CD14-positive monocyte (primary cell): ENCODE measurements around the gene VTI1A. TPM values are rescaled to one million over a fixed set of nuclear protein-coding genes. Genes with fewer than 3 reads are reported as not detected.

Experiments
- DNase-seq, 3 donors: peaks; one replicate each; pipeline ENCODE4 v3.0.0-alpha.2; 2011 to 2022
- H2AFZ ChIP-seq: 2 replicates; pipeline ENCODE4 v1.6.0; 2012; ENCODE audit warnings: mild to moderate bottlenecking, low read depth, low read length, inconsistent platforms; ENCODE audit not compliant: insufficient read depth, poor library complexity, severe bottlenecking
- H3K27ac ChIP-seq, 2 donors: 1 replicate in 1 of 2; 2 replicates in 1 of 2; pipeline ENCODE4 v1.5.1; 2012 to 2013; ENCODE audit warnings: low read length in 2 of 2, control low read depth in 1 of 2, inconsistent platforms in 1 of 2, low read depth in 1 of 2, mild to moderate bottlenecking in 1 of 2
- H3K27me3 ChIP-seq, 2 donors: one replicate each; pipeline versions ENCODE4 v1.6.0 to v1.6.1; 2011 to 2013; ENCODE audit warnings: low read length in 2 of 2; ENCODE audit not compliant: control insufficient read depth in 2 of 2, insufficient read depth in 2 of 2
- H3K36me3 ChIP-seq, 2 donors: replicated peaks in 1 of 2; 1 replicate in 1 of 2; 2 replicates in 1 of 2; pipeline versions ENCODE4 v1.5.1 to v1.6.1; 2012 to 2013; ENCODE audit warnings: low read length in 2 of 2, control low read depth in 1 of 2, inconsistent platforms in 1 of 2, mild to moderate bottlenecking in 1 of 2; ENCODE audit not compliant: insufficient read depth in 2 of 2, control insufficient read depth in 1 of 2
- H3K4me1 ChIP-seq, 2 donors: 1 replicate in 1 of 2; 2 replicates in 1 of 2; pipeline versions ENCODE4 v1.5.1 to v1.6.1; 2012 to 2013; ENCODE audit warnings: low read length in 2 of 2, control low read depth in 1 of 2, inconsistent platforms in 1 of 2, mild to moderate bottlenecking in 1 of 2, moderate library complexity in 1 of 2; ENCODE audit not compliant: insufficient read depth in 2 of 2, control insufficient read depth in 1 of 2
- H3K4me2 ChIP-seq: replicated peaks from 2 replicates; pipeline ENCODE3; 2012; ENCODE audit warnings: low read length, moderate library complexity, mild to moderate bottlenecking; ENCODE audit not compliant: poor library complexity, severe bottlenecking; ENCODE audit errors: extremely low read depth
- H3K4me3 ChIP-seq, 3 experiments: fragments of 200-600 bp in 1 of 3; sonication (generic) in 1 of 3; replicated peaks in 1 of 3; 1 replicate in 2 of 3; 2 replicates in 1 of 3; pipeline ENCODE4 v1.5.1; 2011 to 2013; ENCODE audit warnings: low read length in 3 of 3, mild to moderate bottlenecking in 3 of 3, control low read depth in 2 of 3, low read depth in 2 of 3, inconsistent platforms in 1 of 3, moderate library complexity in 1 of 3
- H3K79me2 ChIP-seq: 2 replicates; pipeline ENCODE4 v1.6.0; 2012; ENCODE audit warnings: mild to moderate bottlenecking, control low read depth, inconsistent platforms, low read length, moderate library complexity; ENCODE audit not compliant: insufficient read depth
- H3K9ac ChIP-seq: 2 replicates; pipeline ENCODE4 v1.6.0; 2017; ENCODE audit warnings: low read length, mild to moderate bottlenecking; ENCODE audit not compliant: insufficient read depth, poor library complexity, severe bottlenecking
- H3K9me3 ChIP-seq, 2 donors: replicated peaks in 1 of 2; 1 replicate in 1 of 2; 2 replicates in 1 of 2; pipeline versions ENCODE4 v1.5.1 to v1.6.1; 2012 to 2013; ENCODE audit warnings: low read length in 2 of 2, control low read depth in 1 of 2; ENCODE audit not compliant: control insufficient read depth in 1 of 2, insufficient read depth in 1 of 2
- H4K20me1 ChIP-seq: 2 replicates; pipeline ENCODE4 v1.6.0; 2012; ENCODE audit warnings: mild to moderate bottlenecking, low read length, control low read depth, moderate library complexity; ENCODE audit not compliant: insufficient read depth
- H3K27ac Mint-ChIP-seq, 7 donors: one replicate each; pipeline ENCODE4 v1.8.0; 2020; ENCODE audit warnings: mild to moderate bottlenecking in 7 of 7, mixed read lengths in 7 of 7, moderate library complexity in 6 of 7, inconsistent platforms in 2 of 7
- H3K27me3 Mint-ChIP-seq, 3 donors: one replicate each; pipeline ENCODE4 v1.8.0; 2021 to 2022; ENCODE audit warnings: low read depth in 3 of 3, mild to moderate bottlenecking in 3 of 3, mixed read lengths in 3 of 3, moderate library complexity in 3 of 3, inconsistent platforms in 1 of 3
- H3K36me3 Mint-ChIP-seq, 2 donors: one replicate each; pipeline ENCODE4 v1.8.0; 2020; ENCODE audit warnings: mixed read lengths in 2 of 2, inconsistent platforms in 1 of 2, mild to moderate bottlenecking in 1 of 2
- H3K4me1 Mint-ChIP-seq: one replicate; pipeline ENCODE4 v1.8.0; 2020; ENCODE audit warnings: mild to moderate bottlenecking, mixed read lengths
- H3K4me3 Mint-ChIP-seq, 2 donors: one replicate each; pipeline ENCODE4 v1.8.0; 2020; ENCODE audit warnings: mild to moderate bottlenecking in 2 of 2, mixed read lengths in 2 of 2, moderate library complexity in 1 of 2
- H3K9me3 Mint-ChIP-seq, 7 donors: one replicate each; pipeline ENCODE4 v1.8.0; 2020 to 2022; ENCODE audit warnings: mixed read lengths in 7 of 7, mild to moderate bottlenecking in 6 of 7, moderate library complexity in 6 of 7, inconsistent platforms in 2 of 7
- WGBS: methylation state at CpG from one replicate; pipeline ENCODE4 v1.1.5; 2013; ENCODE audit warnings: missing lambda C conversion rate; ENCODE audit not compliant: insufficient coverage; 5-methylcytosine and 5-hydroxymethylcytosine counted together
- intact Hi-C, 2 donors: fragments of 100-400 bp; cut with micrococcal nuclease; formaldehyde crosslinking; loops; one replicate each; pipeline versions ENCODE4 v1.15.0 to v1.15.1; 2023
- polyA plus RNA-seq, 3 donors: library from polyadenylated mRNA; depleted of rRNA in 1 of 3; unstranded in 2 of 3; stranded (reverse) in 1 of 3; fragments of 300-500 nt in 2 of 3; fragments of >200 nt in 1 of 3; fragmentation: Illumina TruSeq in 2 of 3; gene quantifications; 1 replicate in 2 of 3; 2 replicates in 1 of 3; pipeline ENCODE4 v1.2.3, GENCODE V29; 2012 to 2021
- TF ChIP-seq, protein P1 (sequence below): fragments of 200-600 bp; IDR thresholded peaks from one replicate; pipeline ENCODE4 v1.8.0; 2022; ENCODE audit warnings: antibody characterized with exemption, mild to moderate bottlenecking

The VTI1A gene
- polyA plus RNA-seq, 3 donors, result 23.6 to 25.4 (median 24.1) TPM

DNA sequence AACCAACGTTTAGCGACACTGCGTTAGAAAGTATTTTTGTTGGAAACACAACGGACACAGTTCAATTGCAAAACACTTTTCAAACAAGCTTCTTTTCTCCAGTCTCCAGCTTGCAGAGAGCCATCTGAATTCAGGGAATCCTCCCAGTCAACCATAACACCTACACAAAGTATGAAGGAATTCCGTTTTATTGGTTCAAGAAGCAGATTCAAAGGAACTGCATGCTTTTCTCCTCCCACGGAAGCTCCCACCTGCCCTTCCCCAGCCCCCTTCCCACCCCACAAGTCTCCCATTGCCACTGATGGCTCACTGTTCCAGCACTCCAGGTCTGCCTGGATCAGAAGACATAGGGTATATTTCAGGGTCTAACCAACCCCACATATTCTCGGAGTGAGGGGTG lies 312.5 kb downstream of the VTI1A start:
- Histone ChIP-seq H3K9me3 (no peaks in the 10 kb centered on the region), H3K27me3 (no peaks in the 10 kb centered on the region), H3K4me2 (no peak overlapping the region), H3K79me2 (no peaks in the 10 kb centered on the region), H3K27ac (no peak overlapping the region), H3K36me3 (no peaks in the 10 kb centered on the region), H2AFZ (no peak overlapping the region), H4K20me1 (no peaks in the 10 kb centered on the region), H3K9ac (no peak overlapping the region), H3K4me3 (no peak overlapping the region), H3K4me1 (peaks cover under 1 to 1% of the 10 kb centered on the region in 2 donors)
- intact Hi-C loops, result no loop called here
- Mint-ChIP-seq H3K27ac (no peak overlapping the region), H3K9me3 (no peaks in the 10 kb centered on the region), H3K27me3 (no peaks in the 10 kb centered on the region), H3K4me1 (peaks cover 3% of the 10 kb centered on the region), H3K4me3 (no peak overlapping the region), H3K36me3 (peaks cover 16 to 21% of the 10 kb centered on the region in 2 donors)
- TF ChIP-seq, protein P1, sequence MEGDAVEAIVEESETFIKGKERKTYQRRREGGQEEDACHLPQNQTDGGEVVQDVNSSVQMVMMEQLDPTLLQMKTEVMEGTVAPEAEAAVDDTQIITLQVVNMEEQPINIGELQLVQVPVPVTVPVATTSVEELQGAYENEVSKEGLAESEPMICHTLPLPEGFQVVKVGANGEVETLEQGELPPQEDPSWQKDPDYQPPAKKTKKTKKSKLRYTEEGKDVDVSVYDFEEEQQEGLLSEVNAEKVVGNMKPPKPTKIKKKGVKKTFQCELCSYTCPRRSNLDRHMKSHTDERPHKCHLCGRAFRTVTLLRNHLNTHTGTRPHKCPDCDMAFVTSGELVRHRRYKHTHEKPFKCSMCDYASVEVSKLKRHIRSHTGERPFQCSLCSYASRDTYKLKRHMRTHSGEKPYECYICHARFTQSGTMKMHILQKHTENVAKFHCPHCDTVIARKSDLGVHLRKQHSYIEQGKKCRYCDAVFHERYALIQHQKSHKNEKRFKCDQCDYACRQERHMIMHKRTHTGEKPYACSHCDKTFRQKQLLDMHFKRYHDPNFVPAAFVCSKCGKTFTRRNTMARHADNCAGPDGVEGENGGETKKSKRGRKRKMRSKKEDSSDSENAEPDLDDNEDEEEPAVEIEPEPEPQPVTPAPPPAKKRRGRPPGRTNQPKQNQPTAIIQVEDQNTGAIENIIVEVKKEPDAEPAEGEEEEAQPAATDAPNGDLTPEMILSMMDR, result no peak
- WGBS, result 97% methylated on average over 5 of the region's 7 CpGs
- no peak for DNase-seq

DNA sequence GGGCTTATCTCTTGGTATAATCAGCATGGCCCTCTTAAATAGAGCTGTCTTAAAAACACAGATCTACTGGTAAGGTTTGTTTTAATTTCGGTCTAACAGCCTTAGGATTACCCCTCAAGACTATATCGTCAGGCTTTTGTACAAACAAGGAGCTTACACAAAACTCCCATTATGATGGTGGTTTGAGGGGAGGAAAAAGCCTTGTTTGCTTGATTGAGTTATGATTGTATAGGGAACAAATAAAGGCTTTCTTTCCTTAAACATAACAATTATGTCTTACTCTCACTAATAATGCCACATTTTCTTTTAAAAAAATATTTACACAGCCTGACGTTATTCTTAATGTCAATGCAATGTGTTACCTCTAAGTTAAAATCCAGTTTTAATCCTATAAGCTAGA lies 314.2 kb downstream of the VTI1A start:
- Histone ChIP-seq H2AFZ (no peak overlapping the region), H3K36me3 (no peaks in the 10 kb centered on the region), H3K79me2 (no peaks in the 10 kb centered on the region), H3K9ac (no peak overlapping the region), H3K9me3 (no peaks in the 10 kb centered on the region), H3K4me2 (no peak overlapping the region), H3K4me3 (no peak overlapping the region), H3K27me3 (no peaks in the 10 kb centered on the region), H4K20me1 (no peaks in the 10 kb centered on the region), H3K4me1 (no peaks in the 10 kb centered on the region), H3K27ac (no peak overlapping the region)
- no peaks in the 10 kb centered on the region for H3K4me1 Mint-ChIP-seq
- H3K4me3 Mint-ChIP-seq, result no peak overlapping the region
- DNase-seq, result no peak
- intact Hi-C loops, result no loop called here
- no peak overlapping the region for H3K27ac Mint-ChIP-seq
- WGBS, result no CpG with 5 or more reads among the region's 3 CpGs
- no peaks in the 10 kb centered on the region for H3K27me3 Mint-ChIP-seq
- TF ChIP-seq, protein P1, result no peak
- H3K9me3 Mint-ChIP-seq, result no peaks in the 10 kb centered on the region
- peaks cover 12 to 15% of the 10 kb centered on the region in 2 donors for H3K36me3 Mint-ChIP-seq
